Activated CD8-positive, alpha-beta T cell treated with anti-CD3 and anti-CD28 coated beads, Interleukin-2, amount 10 ng/mL, durations not matched to agents 7 days and 5 days (primary cell): Measurements from ENCODE around the gene METTL21C. TPM values are rescaled to one million over a fixed set of nuclear protein-coding genes. Genes with fewer than 3 reads are reported as not detected.
A peak's percentile ranks its signal among the peaks of the same experiment; 100 is the strongest.

ENCODE experiments used
- ATAC-seq: fragments of 150-1000 bp; cut with Tn5 transposase; one replicate; pipeline ENCODE4 v1.10.0; 2021; ENCODE audit warnings: moderate library complexity
- CTCF ChIA-PET: fragments of 350-600 bp; sonication (Branson Sonifier 250); formaldehyde crosslinking; loops from one replicate; lab custom pipeline; 2021; ENCODE audit warnings: antibody characterized with exemption; lab: Charles Lee
- POLR2A ChIA-PET: fragments of 350-600 bp; sonication (Branson Sonifier 250); formaldehyde crosslinking; loops from one replicate; lab custom pipeline; 2021; ENCODE audit warnings: antibody characterized with exemption; lab: Charles Lee
- DNase-seq: peaks from one replicate; pipeline ENCODE4 v3.0.0-alpha.2; 2020
- H3K27ac Mint-ChIP-seq: one replicate; pipeline ENCODE4 v1.8.0; 2021; ENCODE audit warnings: mild to moderate bottlenecking, mixed read lengths
- H3K27me3 Mint-ChIP-seq: one replicate; pipeline ENCODE4 v1.8.0; 2021; ENCODE audit warnings: low read depth, mixed read lengths
- H3K36me3 Mint-ChIP-seq: one replicate; pipeline ENCODE4 v1.8.0; 2021; ENCODE audit warnings: low read depth, mixed read lengths
- H3K4me1 Mint-ChIP-seq: one replicate; pipeline ENCODE4 v1.8.0; 2021; ENCODE audit warnings: low read depth, mixed read lengths
- H3K4me3 Mint-ChIP-seq: one replicate; pipeline ENCODE4 v1.8.0; 2021; ENCODE audit warnings: mild to moderate bottlenecking, mixed read lengths
- H3K9me3 Mint-ChIP-seq: one replicate; pipeline ENCODE4 v1.8.0; 2022; ENCODE audit warnings: mixed read lengths; ENCODE audit not compliant: insufficient read depth
- total RNA-seq, 2 experiments: library from RNA; stranded (reverse); gene quantifications; one replicate each; pipeline ENCODE4 v1.2.3, GENCODE V29; 2021

Gene METTL21C
- total RNA-seq, 2 experiments from 2014 or later, result not detected

GRCh38 chr13:102696465-102696864 lies 1.6 kb upstream of the METTL21C start:
- no peaks in the 10 kb centered on the region for H3K36me3 Mint-ChIP-seq
- no peaks in the 10 kb centered on the region for H3K9me3 Mint-ChIP-seq
- H3K27me3 Mint-ChIP-seq, result peaks cover 33% of the 10 kb centered on the region
- CTCF ChIA-PET, result interaction anchor here (1.3 kb wide), 1 partner anchor 29 kb away, joined by 4 read pairs; no protein-coding TSS in a partner anchor
- no peak overlapping the region for H3K27ac Mint-ChIP-seq
- DNase-seq (no peak), ATAC-seq (no peak)
- POLR2A ChIA-PET, result no interaction called here
- no peaks in the 10 kb centered on the region for H3K4me1 Mint-ChIP-seq
- H3K4me3 Mint-ChIP-seq, result no peak overlapping the region

DNA sequence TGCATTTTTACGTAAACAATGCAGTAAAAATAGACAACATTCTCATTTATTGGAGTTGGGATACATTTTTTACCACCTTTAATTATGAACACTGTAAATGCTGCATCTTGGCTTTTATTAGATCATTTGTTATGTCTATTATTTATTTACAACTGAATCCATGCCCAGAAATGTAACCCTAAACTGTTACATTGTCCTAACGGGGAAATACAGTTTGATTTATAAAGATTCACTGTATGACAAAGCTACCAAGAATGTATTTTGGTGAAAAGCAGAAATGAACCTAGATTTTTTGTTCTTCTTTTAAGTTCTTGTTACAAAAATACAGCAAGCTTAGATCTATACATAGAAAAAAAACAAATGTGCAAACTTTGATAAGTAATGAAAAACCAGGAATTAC lies 1.1 kb downstream of the METTL21C start:
- Mint-ChIP-seq H3K4me3 (no peak overlapping the region), H3K27me3 (peaks cover 36% of the 10 kb centered on the region), H3K27ac (no peak overlapping the region), H3K4me1 (no peaks in the 10 kb centered on the region), H3K9me3 (no peaks in the 10 kb centered on the region), H3K36me3 (no peaks in the 10 kb centered on the region)
- ATAC-seq (no peak), DNase-seq (no peak)
- POLR2A ChIA-PET, result no interaction called here
- CTCF ChIA-PET, result interaction anchor here (0.9 kb wide), 1 partner anchor 12 kb away, joined by 3 read pairs; no protein-coding TSS in a partner anchor

- no peaks in the 10 kb centered on the region for H3K4me1 Mint-ChIP-seq
- CTCF ChIA-PET, result no interaction called here
- H3K36me3 Mint-ChIP-seq, result no peaks in the 10 kb centered on the region
- no peaks in the 10 kb centered on the region for H3K9me3 Mint-ChIP-seq
- POLR2A ChIA-PET, result no interaction called here
- no peak overlapping the region for H3K27ac Mint-ChIP-seq
- no peak overlapping the region for H3K4me3 Mint-ChIP-seq
- no peak for ATAC-seq
- peaks cover 37% of the 10 kb centered on the region for H3K27me3 Mint-ChIP-seq
- no peak for DNase-seq
Measured at GRCh38 chr13:102693250-102693649, 1.6 kb downstream of the METTL21C start.

DNA sequence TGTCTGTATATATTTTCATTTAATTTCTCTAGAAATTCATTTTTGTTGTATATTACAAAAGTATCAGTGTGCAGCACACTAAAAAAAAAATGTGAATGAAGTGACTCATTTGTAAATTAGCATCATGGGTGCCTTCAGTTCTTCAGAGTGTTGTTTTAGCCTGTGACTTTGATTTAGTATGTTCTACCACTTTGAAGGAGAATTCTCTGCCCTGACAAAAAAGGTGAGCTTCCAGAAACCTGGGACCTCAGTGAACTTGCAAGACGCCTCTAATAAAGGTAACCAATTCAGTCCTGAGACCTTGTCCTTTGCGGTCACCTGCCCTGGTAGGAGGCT lies 2.4 kb downstream of the METTL21C start:
- ATAC-seq, result no peak
- H3K4me3 Mint-ChIP-seq, result no peak overlapping the region
- ChIA-PET POLR2A (no interaction called here), CTCF (no interaction called here)
- no peak overlapping the region for H3K27ac Mint-ChIP-seq
- no peaks in the 10 kb centered on the region for H3K4me1 Mint-ChIP-seq
- H3K36me3 Mint-ChIP-seq, result no peaks in the 10 kb centered on the region
- no peak for DNase-seq
- no peaks in the 10 kb centered on the region for H3K9me3 Mint-ChIP-seq
- peaks cover 38% of the 10 kb centered on the region for H3K27me3 Mint-ChIP-seq

GRCh38 chr13:102690883-102691282 lies 4.0 kb downstream of the METTL21C start:
- ATAC-seq (no peak), DNase-seq (no peak)
- Mint-ChIP-seq H3K9me3 (no peaks in the 10 kb centered on the region), H3K4me3 (no peak overlapping the region), H3K4me1 (peaks cover 9% of the 10 kb centered on the region), H3K36me3 (no peaks in the 10 kb centered on the region), H3K27me3 (peaks cover 34% of the 10 kb centered on the region), H3K27ac (no peak overlapping the region)
- POLR2A ChIA-PET, result no interaction called here
- CTCF ChIA-PET, result no interaction called here

- Mint-ChIP-seq H3K9me3 (no peaks in the 10 kb centered on the region), H3K4me3 (no peak overlapping the region), H3K4me1 (peaks cover 13% of the 10 kb centered on the region), H3K27ac (no peak overlapping the region), H3K27me3 (peaks cover 20% of the 10 kb centered on the region), H3K36me3 (no peaks in the 10 kb centered on the region)
- CTCF ChIA-PET, result interaction anchor here (0.7 kb wide), 1 partner anchor 96 kb away, joined by 3 read pairs; no protein-coding TSS in a partner anchor
- DNase-seq (no peak), ATAC-seq (no peak)
- POLR2A ChIA-PET, result interaction anchor here (1.3 kb wide), 1 partner anchor 97 kb away, joined by 3 read pairs; no protein-coding TSS in a partner anchor
Measured at GRCh38 chr13:102688306-102688973, 6.4 kb downstream of the METTL21C start.

GRCh38 chr13:102687520-102687919 lies 7.3 kb downstream of the METTL21C start:
- H3K4me3 Mint-ChIP-seq, result no peak overlapping the region
- DNase-seq (no peak), ATAC-seq (no peak)
- no peak overlapping the region for H3K27ac Mint-ChIP-seq
- CTCF ChIA-PET, result no interaction called here
- H3K27me3 Mint-ChIP-seq, result peaks cover 13% of the 10 kb centered on the region
- no peaks in the 10 kb centered on the region for H3K9me3 Mint-ChIP-seq
- no peaks in the 10 kb centered on the region for H3K36me3 Mint-ChIP-seq
- POLR2A ChIA-PET, result no interaction called here
- peaks cover 13% of the 10 kb centered on the region for H3K4me1 Mint-ChIP-seq

- H3K4me3 Mint-ChIP-seq, result no peak overlapping the region
- peaks cover 18% of the 10 kb centered on the region for H3K4me1 Mint-ChIP-seq
- POLR2A ChIA-PET, result no interaction called here
Measured at GRCh38 chr13:102686024-102686423, 8.8 kb downstream of the METTL21C start.

DNA sequence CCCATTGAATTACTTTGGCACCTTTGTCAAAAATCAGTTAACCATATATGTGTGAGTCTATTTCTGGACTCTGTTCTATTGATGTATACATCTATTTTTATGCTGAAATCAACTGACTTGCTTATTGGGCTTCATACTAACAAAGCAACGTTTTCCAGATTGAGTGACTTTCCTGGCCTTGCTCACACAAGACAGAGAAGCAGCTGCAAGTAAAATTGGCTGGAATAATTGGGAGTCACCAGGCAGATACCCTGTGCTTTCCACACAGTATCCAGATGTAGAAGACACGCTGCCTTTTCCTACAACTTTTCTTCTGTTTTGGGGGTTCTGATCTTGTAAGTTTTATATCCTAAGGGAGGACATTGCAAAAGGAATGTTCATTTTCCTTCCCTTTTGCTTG lies 11.2 kb downstream of the METTL21C start:
- Mint-ChIP-seq H3K27ac (no peak overlapping the region), H3K27me3 (peaks cover 4% of the 10 kb centered on the region), H3K4me3 (no peak overlapping the region), H3K9me3 (no peaks in the 10 kb centered on the region), H3K36me3 (peaks cover 21% of the 10 kb centered on the region), H3K4me1 (peaks cover 29% of the 10 kb centered on the region)
- ATAC-seq (no peak), DNase-seq (no peak)
- ChIA-PET CTCF (interaction anchor here (1.0 to 1.1 kb wide), 2 partner anchors 102 to 187 kb away, joined by 3 to 4 read pairs; no protein-coding TSS in a partner anchor), POLR2A (interaction anchor here (0.7 to 1.3 kb wide), 2 partner anchors 88 to 89 kb away, joined by 3 to 6 read pairs; no protein-coding TSS in a partner anchor)

More at GRCh38 chr13:102686024-102686423, 8.8 kb downstream of the METTL21C start:
- ATAC-seq, result peak; percentile 42
- Mint-ChIP-seq H3K27me3 (peaks cover 8% of the 10 kb centered on the region), H3K27ac (no peak overlapping the region), H3K9me3 (no peaks in the 10 kb centered on the region), H3K36me3 (peaks cover 3% of the 10 kb centered on the region)
- CTCF ChIA-PET, result interaction anchor here (1.5 kb wide), 1 partner anchor 94 kb away, joined by 5 read pairs; no protein-coding TSS in a partner anchor
- DNase-seq, result peak; percentile 28

DNA sequence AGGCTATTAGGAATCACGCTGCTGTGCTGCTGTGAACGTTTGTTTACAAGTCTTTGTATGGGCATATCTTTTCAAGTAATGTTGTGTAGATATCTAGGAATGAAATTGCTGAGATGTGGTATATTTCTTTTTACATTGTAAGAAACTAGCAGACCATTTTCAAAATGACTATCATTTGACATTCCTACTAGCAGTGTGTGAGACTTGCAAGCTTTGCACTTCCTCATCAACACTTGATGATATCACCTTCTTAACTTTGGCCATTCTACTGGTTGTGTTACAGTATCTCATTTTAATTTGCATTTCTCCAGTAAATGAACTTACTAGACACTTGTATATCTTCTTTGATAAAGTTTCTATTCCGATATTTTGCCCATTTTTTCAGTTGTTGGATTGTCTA lies 12.1 kb downstream of the METTL21C start:
- ChIA-PET POLR2A (interaction anchor here (0.7 to 1.3 kb wide), 2 partner anchors 87 to 90 kb away, joined by 3 to 6 read pairs; no protein-coding TSS in a partner anchor), CTCF (interaction anchor here (1.0 to 1.6 kb wide), 3 partner anchors 101 to 188 kb away, joined by 3 to 4 read pairs (median 4); no protein-coding TSS in a partner anchor)
- Mint-ChIP-seq H3K27me3 (no peaks in the 10 kb centered on the region), H3K36me3 (peaks cover 23% of the 10 kb centered on the region), H3K27ac (no peak overlapping the region), H3K4me3 (no peak overlapping the region), H3K9me3 (no peaks in the 10 kb centered on the region), H3K4me1 (peaks cover 29% of the 10 kb centered on the region)
- no peak for DNase-seq
- no peak for ATAC-seq

DNA sequence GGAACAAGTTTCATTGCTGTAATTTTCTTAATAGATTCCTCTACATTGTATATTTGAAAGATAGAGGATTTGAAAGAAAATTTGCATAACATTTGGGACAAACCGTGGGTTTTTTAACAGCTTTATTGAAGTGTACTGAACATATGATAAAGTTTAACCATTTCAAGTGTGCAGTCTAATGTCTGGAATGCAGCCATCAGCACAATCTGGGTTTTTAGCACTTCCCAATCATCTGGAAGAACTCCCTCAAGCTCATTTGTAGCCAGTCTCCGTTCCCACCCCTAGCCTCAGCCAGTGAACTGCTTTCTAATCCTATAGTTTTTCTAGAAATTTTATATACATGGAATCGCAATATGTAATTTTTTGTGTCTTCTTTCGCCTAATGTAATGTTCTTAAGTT lies 12.6 kb downstream of the METTL21C start:
- Mint-ChIP-seq H3K36me3 (peaks cover 29% of the 10 kb centered on the region), H3K4me1 (peaks cover 29% of the 10 kb centered on the region), H3K4me3 (no peak overlapping the region), H3K9me3 (no peaks in the 10 kb centered on the region), H3K27me3 (no peaks in the 10 kb centered on the region), H3K27ac (no peak overlapping the region)
- DNase-seq (no peak), ATAC-seq (no peak)
- CTCF ChIA-PET, result interaction anchor here (1.2 to 1.6 kb wide), 3 partner anchors 12 to 164 kb away, joined by 3 to 4 read pairs (median 4); partner anchors contain the start of gene ERCC5
- POLR2A ChIA-PET, result no interaction called here
